Activated CD8-positive, alpha-beta memory T cell treated with anti-CD3 and anti-CD28 coated beads, Interleukin-2, amount 10 ng/mL, durations not matched to agents 7 days and 5 days (primary cell): ENCODE measurements around the gene SLC25A10. TPM values are rescaled to one million over a fixed set of nuclear protein-coding genes. Genes with fewer than 3 reads are reported as not detected.
A peak's percentile ranks its signal among the peaks of the same experiment; 100 is the strongest.

Experiments
- ATAC-seq: fragments of 150-1000 bp; cut with Tn5 transposase; one replicate; pipeline ENCODE4 v1.10.0; 2021; ENCODE audit warnings: moderate library complexity
- CTCF ChIA-PET: fragments of 350-600 bp; sonication (Branson Sonifier 250); formaldehyde crosslinking; loops from one replicate; lab custom pipeline; 2021; ENCODE audit warnings: antibody characterized with exemption; lab: Charles Lee
- DNase-seq: peaks from one replicate; pipeline ENCODE4 v3.0.0-alpha.2; 2020
- H3K27ac Mint-ChIP-seq: one replicate; pipeline ENCODE4 v1.8.0; 2021; ENCODE audit warnings: mild to moderate bottlenecking, mixed read lengths
- H3K27me3 Mint-ChIP-seq: one replicate; pipeline ENCODE4 v1.8.0; 2021; ENCODE audit warnings: mixed read lengths
- H3K36me3 Mint-ChIP-seq: one replicate; pipeline ENCODE4 v1.8.0; 2021; ENCODE audit warnings: mild to moderate bottlenecking, mixed read lengths
- H3K4me1 Mint-ChIP-seq: one replicate; pipeline ENCODE4 v1.8.0; 2021; ENCODE audit warnings: mixed read lengths
- H3K4me3 Mint-ChIP-seq: one replicate; pipeline ENCODE4 v1.8.0; 2021; ENCODE audit warnings: mild to moderate bottlenecking, moderate library complexity, mixed read lengths
- H3K9me3 Mint-ChIP-seq: one replicate; pipeline ENCODE4 v1.8.0; 2022; ENCODE audit warnings: low read depth, mixed read lengths
- total RNA-seq, 2 experiments: library from RNA; stranded (reverse); gene quantifications; one replicate each; pipeline ENCODE4 v1.2.3, GENCODE V29; 2021

SLC25A10 gene
- total RNA-seq, 2 experiments from 2014 or later, result 32.8 to 40.1 TPM

- no peaks in the 10 kb centered on the region for H3K9me3 Mint-ChIP-seq
- no peak for DNase-seq
- H3K36me3 Mint-ChIP-seq, result peaks cover 28% of the 10 kb centered on the region
- no peaks in the 10 kb centered on the region for H3K27me3 Mint-ChIP-seq
- no peak overlapping the region for H3K4me3 Mint-ChIP-seq
- CTCF ChIA-PET, result no interaction called here
- no peak for ATAC-seq
- H3K4me1 Mint-ChIP-seq, result peaks cover 3% of the 10 kb centered on the region
- H3K27ac Mint-ChIP-seq, result no peak overlapping the region
Measured at GRCh38 chr17:81691196-81691595, 20.9 kb upstream of the SLC25A10 start.

GRCh38 chr17:81691608-81692007 is 20.5 kb upstream of the SLC25A10 start:
- Mint-ChIP-seq H3K27ac (no peak overlapping the region), H3K4me1 (no peaks in the 10 kb centered on the region), H3K9me3 (no peaks in the 10 kb centered on the region), H3K4me3 (no peak overlapping the region), H3K36me3 (peaks cover 25% of the 10 kb centered on the region), H3K27me3 (no peaks in the 10 kb centered on the region)
- ATAC-seq (no peak), DNase-seq (no peak)
- CTCF ChIA-PET, result no interaction called here

GRCh38 chr17:81693509-81694210 is 18.4 kb upstream of the SLC25A10 start:
- CTCF ChIA-PET, result interaction anchor here (1.1 kb wide), 1 partner anchor 9 kb away, joined by 4 read pairs; the partner anchor contains the start of gene MRPL12
- ATAC-seq, result no peak
- peaks cover 3% of the 10 kb centered on the region for H3K4me1 Mint-ChIP-seq

GRCh38 chr17:81694810-81695209 is 17.3 kb upstream of the SLC25A10 start:
- H3K9me3 Mint-ChIP-seq, result no peaks in the 10 kb centered on the region
- H3K4me1 Mint-ChIP-seq, result peaks cover 5% of the 10 kb centered on the region
- no peaks in the 10 kb centered on the region for H3K27me3 Mint-ChIP-seq
- peaks cover 34% of the 10 kb centered on the region for H3K36me3 Mint-ChIP-seq
- DNase-seq (no peak), ATAC-seq (no peak)
- no peak overlapping the region for H3K4me3 Mint-ChIP-seq
- CTCF ChIA-PET, result no interaction called here
- no peak overlapping the region for H3K27ac Mint-ChIP-seq

More at GRCh38 chr17:81693509-81694210, 18.4 kb upstream of the SLC25A10 start:
- H3K27ac Mint-ChIP-seq, result no peak overlapping the region
- DNase-seq, result no peak
- H3K36me3 Mint-ChIP-seq, result peaks cover 33% of the 10 kb centered on the region
- H3K9me3 Mint-ChIP-seq, result no peaks in the 10 kb centered on the region
- no peaks in the 10 kb centered on the region for H3K27me3 Mint-ChIP-seq
- no peak overlapping the region for H3K4me3 Mint-ChIP-seq

GRCh38 chr17:81695211-81695610 is 16.9 kb upstream of the SLC25A10 start:
- CTCF ChIA-PET, result no interaction called here

GRCh38 chr17:81695801-81696200 is 16.3 kb upstream of the SLC25A10 start:
- CTCF ChIA-PET, result no interaction called here
- peaks cover 33% of the 10 kb centered on the region for H3K36me3 Mint-ChIP-seq
- no peak overlapping the region for H3K4me3 Mint-ChIP-seq
- peaks cover 8% of the 10 kb centered on the region for H3K4me1 Mint-ChIP-seq
- H3K27ac Mint-ChIP-seq, result no peak overlapping the region
- DNase-seq, result no peak
- no peak for ATAC-seq
- no peaks in the 10 kb centered on the region for H3K27me3 Mint-ChIP-seq
- H3K9me3 Mint-ChIP-seq, result no peaks in the 10 kb centered on the region

More at GRCh38 chr17:81695211-81695610, 16.9 kb upstream of the SLC25A10 start:
- H3K36me3 Mint-ChIP-seq, result peaks cover 31% of the 10 kb centered on the region
- H3K27ac Mint-ChIP-seq, result no peak overlapping the region
- DNase-seq, result no peak
- H3K4me1 Mint-ChIP-seq, result peaks cover 5% of the 10 kb centered on the region
- no peaks in the 10 kb centered on the region for H3K9me3 Mint-ChIP-seq
- H3K27me3 Mint-ChIP-seq, result no peaks in the 10 kb centered on the region
- no peak for ATAC-seq
- H3K4me3 Mint-ChIP-seq, result no peak overlapping the region

GRCh38 chr17:81696218-81696941 is 15.7 kb upstream of the SLC25A10 start:
- H3K4me3 Mint-ChIP-seq, result no peak overlapping the region
- peaks cover 14% of the 10 kb centered on the region for H3K4me1 Mint-ChIP-seq
- no peak for DNase-seq
- ATAC-seq, result no peak
- no peaks in the 10 kb centered on the region for H3K27me3 Mint-ChIP-seq
- H3K36me3 Mint-ChIP-seq, result peaks cover 35% of the 10 kb centered on the region
- CTCF ChIA-PET, result no interaction called here
- H3K27ac Mint-ChIP-seq, result no peak overlapping the region
- no peaks in the 10 kb centered on the region for H3K9me3 Mint-ChIP-seq

GRCh38 chr17:81697261-81698044 is 14.6 kb upstream of the SLC25A10 start:
- Mint-ChIP-seq H3K4me3 (no peak overlapping the region), H3K4me1 (peaks cover 22% of the 10 kb centered on the region), H3K9me3 (no peaks in the 10 kb centered on the region), H3K36me3 (peaks cover 36% of the 10 kb centered on the region), H3K27me3 (no peaks in the 10 kb centered on the region), H3K27ac (no peak overlapping the region)
- no peak for DNase-seq
- no peak for ATAC-seq
- CTCF ChIA-PET, result no interaction called here

GRCh38 chr17:81700353-81701287 is 11.5 kb upstream of the SLC25A10 start:
- peak overlapping the region; percentile 35 for H3K27ac Mint-ChIP-seq
- no peaks in the 10 kb centered on the region for H3K9me3 Mint-ChIP-seq
- ATAC-seq (no peak), DNase-seq (no peak)
- H3K36me3 Mint-ChIP-seq, result peaks cover 47% of the 10 kb centered on the region
- CTCF ChIA-PET, result interaction anchor here (0.6 to 3.2 kb wide), 4 partner anchors 17 to 150 kb away, joined by 3 to 9 read pairs (median 6); partner anchors contain the start of genes ARL16 and HGS
- H3K27me3 Mint-ChIP-seq, result no peaks in the 10 kb centered on the region
- peak overlapping the region; percentile 90 for H3K4me3 Mint-ChIP-seq
- H3K4me1 Mint-ChIP-seq, result peaks cover 32% of the 10 kb centered on the region

- ATAC-seq (no peak), DNase-seq (no peak)
- CTCF ChIA-PET, result interaction anchor here (1.1 to 3.2 kb wide), 9 partner anchors 8 to 683 kb away, joined by 3 to 9 read pairs (median 5); partner anchors contain the start of genes ARL16 and HGS
Measured at GRCh38 chr17:81701288-81702071, 10.6 kb upstream of the SLC25A10 start.

GRCh38 chr17:81702934-81703746 is 8.9 kb upstream of the SLC25A10 start, which contains the start of gene MRPL12:
Gene MRPL12, plus strand, starts transcription at chr17:81703367. Its CDS starts 135 bp downstream, at chr17:81703502.
- Mint-ChIP-seq H3K27ac (peak within 1 kb of the TSS; percentile 93), H3K4me3 (peak within 1 kb of the TSS; percentile 90), H3K27me3 (no peaks in the 10 kb centered on the region), H3K36me3 (peaks cover 49% of the 10 kb centered on the region), H3K4me1 (peaks cover 36% of the 10 kb centered on the region), H3K9me3 (no peaks in the 10 kb centered on the region)
- CTCF ChIA-PET, result interaction anchor here (0.6 to 3.2 kb wide), 14 partner anchors 8 to 685 kb away, joined by 3 to 9 read pairs (median 4); partner anchors contain the start of genes ARL16 and HGS
- DNase-seq, result peak; percentile 95
- ATAC-seq, result peak; percentile 89

More at GRCh38 chr17:81701288-81702071, 10.6 kb upstream of the SLC25A10 start:
- Mint-ChIP-seq H3K4me1 (peaks cover 36% of the 10 kb centered on the region), H3K36me3 (peaks cover 54% of the 10 kb centered on the region), H3K27me3 (no peaks in the 10 kb centered on the region), H3K4me3 (peak overlapping the region; percentile 90), H3K9me3 (no peaks in the 10 kb centered on the region), H3K27ac (peak overlapping the region; percentile 93)
